HG03342 (cell line): ENCODE measurements around the gene PPP2R3B.

Experiments
- ATAC-seq: cut with Tn5 transposase; IDR thresholded peaks from one replicate; pipeline ENCODE4 v1.9.1; 2021; ENCODE audit warnings: mild to moderate bottlenecking, moderate library complexity; ENCODE audit not compliant: unreplicated experiment

PPP2R3B gene

DNA sequence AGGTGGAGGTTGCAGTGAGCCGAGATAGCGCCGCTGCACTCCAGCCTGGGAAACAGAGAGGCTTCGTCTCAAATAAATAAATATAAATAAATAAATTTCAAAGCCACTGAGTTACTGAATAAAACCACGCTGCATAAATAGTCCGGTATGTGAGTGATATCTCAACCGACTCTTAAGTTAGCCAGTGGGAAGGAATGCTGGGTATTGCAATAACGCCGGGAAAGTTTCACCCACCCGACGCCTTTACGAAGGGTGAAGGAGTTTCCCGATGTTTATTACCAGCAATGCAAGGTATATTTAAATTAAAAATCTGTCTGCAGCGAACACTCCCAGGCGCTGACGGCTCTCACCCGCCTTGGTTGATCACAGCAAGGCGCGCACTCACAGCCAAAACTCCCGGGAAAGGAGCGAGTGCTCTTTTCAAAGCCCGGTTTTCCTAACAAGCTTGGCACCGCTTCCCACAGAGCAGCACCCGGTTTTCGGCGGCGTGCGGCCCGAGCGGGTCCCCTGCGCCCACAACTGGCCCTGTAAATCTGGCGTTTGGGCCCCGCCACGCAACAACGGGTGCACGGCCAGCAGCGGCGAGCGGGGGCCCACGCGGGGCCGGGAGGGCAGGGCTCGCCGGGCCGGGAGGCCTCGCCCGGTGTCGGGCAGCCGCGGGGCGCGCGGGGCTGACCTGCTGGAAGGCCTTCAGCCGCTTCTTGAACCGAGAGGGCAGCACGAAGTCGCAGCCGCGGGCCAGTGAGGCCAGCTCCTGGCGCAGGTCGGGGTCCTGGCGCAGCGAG, 13.7 kb downstream of the PPP2R3B start:
- ATAC-seq: no peak

DNA sequence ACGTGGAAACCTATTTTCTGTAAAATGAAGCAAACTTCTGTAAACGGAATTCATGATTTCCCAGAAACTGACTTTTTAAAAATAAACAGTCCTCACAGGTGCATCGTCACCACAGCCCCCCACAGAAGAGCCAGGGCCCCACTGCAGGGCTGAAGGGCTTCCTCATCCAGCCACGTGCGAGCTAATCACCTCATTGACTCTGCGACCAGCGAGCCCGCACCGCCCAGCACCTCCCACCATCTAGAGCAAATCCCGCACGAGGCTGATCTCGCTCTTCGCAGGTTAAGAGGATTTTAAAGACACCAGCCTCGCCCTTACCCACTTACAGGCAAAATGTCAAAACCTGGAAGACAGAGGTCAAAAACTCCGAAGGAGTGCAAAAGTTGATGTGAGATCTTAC, 14.8 kb downstream of the PPP2R3B start:
- no peak for ATAC-seq

DNA sequence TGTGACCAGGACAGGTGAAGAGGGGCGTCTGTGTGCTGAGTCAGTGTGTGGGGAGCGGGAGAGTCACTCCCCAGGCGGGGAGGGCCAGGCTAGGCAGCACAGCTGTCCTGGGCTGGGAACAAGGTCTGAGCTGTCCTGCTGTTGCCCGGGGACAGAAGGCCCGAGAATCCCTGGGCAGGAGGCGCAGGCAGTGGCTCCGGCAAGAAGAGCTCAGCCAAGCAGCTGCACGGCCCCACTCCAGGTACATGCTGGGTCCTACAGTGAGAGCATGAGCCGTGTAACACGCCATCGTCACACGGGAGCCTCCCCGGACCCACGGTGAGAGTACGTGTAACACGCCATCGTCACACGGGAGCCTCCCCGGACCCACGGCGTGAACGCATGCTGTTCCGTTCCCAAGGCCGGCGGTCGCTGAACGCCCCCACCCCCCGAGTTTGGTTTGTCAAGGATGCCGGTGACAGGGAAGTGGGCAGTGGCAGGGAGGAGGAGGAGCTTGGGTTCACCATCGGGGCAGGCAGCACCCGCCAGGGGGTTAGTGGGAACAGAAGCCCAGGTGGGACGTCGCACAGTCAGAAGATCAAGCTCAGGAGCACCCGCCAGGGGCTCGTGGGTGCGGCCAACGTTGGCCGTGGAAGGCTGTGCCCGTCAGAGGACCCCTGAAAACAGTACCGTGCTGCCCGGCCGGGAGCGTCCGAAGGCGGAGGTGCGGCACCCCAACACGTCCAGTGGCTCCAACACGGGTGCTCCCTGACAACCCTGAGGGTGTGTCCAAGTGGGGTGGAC, 15.6 kb downstream of the PPP2R3B start:
- ATAC-seq: no peak

DNA sequence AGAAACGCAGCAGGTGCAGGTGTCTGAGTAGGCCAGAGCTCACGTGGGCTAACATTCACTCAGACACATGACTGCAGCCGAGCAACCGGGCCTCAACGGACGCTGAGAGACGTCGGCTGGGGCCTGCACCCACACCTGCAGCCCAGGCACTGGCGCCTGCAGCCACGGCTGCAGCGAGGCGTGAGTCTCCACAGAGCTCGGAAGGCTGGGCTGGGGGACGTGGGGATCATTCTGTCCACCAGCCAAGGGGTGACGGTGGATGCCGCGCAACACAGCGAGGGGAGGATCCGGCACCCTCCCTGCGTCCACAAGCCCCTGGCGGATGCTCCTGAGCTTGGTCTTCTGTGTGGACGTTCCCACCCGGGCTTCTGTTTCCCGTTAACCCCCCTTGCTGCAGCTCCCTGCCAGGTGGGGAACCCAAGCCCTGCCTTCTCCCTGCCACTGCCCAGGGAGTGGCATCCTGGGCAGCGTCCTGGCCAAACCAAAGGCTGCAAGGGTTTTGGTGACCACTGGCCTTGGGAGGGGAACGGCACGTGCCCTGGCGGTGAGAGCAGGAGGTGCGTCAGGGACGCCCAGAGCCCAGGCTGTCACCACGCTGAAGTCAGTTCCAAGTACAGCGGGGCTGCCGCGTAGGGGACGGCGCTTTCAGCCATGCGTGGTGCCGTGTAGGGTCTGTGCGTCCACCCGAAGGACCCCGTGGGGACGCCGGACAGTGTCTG, 16.3 kb downstream of the PPP2R3B start:
- no peak for ATAC-seq

DNA sequence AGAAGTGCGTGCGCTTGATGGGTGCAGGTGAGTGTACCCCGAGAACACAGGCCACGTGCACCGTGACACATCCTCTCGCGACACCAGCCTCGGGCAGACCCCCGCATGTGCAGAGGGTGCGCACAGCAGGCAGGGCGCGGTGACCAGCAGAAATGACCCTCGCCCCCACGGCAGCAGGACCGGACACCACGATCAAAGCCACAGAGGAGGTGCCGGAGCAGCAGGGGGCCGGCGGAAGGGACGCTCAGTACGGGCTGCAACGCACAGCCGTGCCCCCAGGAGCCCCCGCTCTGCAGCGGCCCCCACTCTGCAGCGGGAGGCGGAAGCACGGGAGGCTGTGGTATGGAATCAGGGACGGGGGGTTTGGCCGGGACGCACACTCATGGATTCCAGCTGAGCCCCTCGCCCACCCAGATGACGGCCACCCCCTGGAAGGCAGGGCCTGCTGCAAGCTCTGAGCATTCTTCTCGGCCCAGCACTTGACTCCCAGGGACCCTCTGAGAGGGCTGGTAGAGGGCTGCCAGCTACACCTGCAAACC, 17.1 kb downstream of the PPP2R3B start:
- no peak for ATAC-seq

DNA sequence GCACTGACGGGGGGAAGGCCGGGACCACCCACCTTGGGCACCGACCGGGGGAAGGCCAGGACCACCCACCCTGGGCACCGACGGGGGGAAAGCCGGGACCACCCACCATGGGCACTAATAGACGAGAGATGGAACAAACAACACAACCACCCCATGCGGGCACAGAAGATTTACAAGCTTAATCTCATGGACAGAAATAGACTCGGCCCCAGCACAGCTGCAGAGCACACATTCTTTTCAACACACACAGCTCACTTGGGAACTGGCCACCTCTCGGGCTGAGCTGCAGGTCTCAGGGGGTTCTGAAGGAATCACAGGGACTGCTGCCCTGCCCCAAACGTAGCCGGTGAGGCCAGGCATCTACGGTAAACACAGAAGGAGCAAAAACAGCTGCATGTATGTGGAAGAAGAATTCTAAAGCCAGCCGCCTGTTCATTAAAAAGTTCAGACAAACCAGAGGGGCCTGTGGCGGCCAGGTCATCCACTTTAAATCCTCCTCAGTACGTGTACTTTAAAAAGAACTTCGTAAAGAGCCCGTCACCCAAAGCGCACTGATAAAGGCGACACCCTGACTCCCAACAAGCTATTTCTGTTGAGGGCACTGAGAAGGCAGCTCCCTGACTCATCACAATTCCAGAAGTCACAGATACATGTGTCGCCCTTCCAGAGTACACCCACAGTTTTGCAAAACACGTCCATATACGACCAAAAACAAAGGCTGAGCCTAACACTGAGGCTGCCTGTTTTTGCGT, 17.7 kb downstream of the PPP2R3B start:
- ATAC-seq: no peak

DNA sequence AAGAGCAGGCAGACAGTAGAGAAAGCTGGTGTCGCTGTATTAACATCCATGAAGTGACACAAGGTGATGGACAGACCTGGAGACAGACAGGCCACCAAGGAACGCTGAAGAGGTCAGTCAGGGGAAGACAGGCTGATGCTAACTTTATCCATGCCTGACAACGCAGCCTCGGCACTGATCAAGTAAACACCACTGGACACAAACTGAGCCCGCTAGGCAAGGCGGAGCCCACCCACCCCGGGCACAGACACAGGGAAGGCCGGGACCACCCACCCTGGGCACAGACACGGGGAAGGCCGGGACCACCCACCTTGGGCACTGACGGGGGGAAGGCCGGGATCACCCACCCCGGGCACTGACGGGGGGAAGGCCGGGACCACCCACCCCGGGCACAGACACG, 18.8 kb downstream of the PPP2R3B start:
- ATAC-seq: no peak

DNA sequence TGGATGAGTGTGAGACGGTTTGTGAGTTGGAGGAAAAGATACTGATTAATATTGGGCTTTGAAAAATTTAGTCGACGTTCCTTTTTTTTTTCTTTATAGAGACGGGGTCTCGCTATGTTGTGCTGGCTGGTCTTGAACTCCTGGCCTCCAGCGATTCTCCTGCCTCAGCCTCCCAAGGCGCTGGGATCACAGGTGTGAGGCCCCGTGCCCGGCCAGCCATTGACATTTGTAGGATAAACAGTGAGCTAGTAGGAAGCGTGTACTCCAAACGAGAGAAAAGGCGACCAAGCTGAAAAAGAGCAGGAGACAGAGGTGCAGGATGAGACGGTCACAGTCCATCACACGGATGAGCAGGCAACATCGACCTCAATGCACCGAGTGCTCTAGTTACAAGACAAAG, 19.4 kb downstream of the PPP2R3B start:
- no peak for ATAC-seq

DNA sequence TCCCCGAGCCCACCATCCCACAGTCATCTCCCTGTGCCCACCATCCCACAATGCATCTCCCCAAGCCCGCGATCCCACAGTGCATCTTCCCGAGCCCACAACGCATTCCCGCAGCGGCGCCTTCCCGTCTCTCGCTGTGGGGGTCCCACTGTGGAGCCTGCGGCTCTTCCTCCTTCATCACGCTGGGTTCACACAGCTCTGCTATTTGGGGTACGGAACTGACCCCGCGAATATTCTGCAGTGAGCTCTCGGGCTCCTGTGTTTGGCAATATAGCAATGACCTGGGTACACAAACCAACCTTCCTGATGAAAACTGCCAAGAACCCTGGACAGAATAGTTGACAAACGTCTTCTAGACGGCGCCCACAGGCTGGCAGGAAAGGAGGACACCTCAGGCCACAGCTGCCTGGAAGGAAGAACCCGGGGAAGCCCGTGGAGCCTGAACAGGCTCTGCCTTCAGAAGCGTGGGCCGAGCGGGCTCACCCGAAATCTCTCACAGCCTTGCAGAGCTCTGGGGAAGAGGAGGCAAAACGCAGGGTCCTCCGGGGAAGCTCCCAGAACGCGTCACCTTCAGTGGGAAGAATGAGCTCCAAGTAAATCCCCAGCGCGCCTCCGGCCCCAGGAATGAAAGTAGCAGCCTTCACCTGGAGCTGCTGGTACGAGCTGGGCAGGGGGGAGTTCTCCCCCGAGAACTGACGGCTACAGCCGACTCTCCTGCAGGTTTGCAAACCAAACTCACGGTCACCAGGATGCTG, 22.9 kb downstream of the PPP2R3B start:
- no peak for ATAC-seq

DNA sequence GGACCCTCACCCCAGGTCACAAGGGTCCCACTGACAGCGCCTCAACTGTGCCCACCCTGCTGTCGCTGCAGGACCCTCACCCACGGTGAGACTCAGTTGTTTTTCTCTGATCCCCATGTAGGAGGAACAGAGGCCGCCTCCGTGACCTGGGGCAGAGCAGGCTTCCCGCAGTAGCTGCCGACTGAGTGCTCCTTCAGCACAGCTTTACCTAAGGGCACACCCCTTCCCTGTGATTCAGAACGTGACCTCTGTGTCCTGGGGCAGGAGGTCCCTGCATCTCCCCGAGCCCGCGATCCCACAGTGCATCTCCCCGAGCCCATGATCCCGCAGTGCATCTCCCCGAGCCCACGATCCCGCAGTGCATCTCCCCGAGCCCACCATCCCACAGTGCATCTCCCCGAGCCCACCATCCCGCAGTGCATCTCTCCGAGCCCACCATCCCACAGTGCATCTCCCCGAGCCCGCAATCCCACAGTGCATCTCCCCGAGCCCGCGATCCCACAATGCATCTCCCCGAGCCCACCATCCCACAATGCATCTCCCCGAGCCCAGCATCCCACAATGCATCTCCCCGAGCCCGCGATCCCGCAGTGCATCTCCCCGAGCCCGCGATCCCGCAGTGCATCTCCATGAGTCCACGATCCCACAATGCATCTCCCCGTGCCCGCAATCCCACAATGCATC, 23.6 kb downstream of the PPP2R3B start:
- no peak for ATAC-seq

DNA sequence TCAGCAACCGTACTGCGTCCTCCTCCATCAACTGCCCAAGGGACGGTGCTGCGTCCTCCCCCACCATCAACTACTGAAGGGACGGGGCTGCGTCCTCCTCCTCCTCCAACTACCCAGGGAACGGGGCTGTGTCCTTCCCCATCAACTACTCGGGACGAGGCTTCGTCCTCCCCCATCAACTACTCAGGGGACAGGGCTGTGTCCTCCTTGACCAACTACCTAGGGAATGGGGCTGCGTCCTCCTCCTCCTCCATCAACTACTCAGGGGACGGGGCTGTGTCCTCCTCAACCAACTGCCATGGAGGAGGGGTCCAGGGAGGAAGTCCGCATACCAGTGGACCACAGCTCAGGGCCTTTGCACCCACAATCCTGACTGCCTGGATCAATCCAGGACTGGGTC, 24.4 kb downstream of the PPP2R3B start:
- no peak for ATAC-seq

DNA sequence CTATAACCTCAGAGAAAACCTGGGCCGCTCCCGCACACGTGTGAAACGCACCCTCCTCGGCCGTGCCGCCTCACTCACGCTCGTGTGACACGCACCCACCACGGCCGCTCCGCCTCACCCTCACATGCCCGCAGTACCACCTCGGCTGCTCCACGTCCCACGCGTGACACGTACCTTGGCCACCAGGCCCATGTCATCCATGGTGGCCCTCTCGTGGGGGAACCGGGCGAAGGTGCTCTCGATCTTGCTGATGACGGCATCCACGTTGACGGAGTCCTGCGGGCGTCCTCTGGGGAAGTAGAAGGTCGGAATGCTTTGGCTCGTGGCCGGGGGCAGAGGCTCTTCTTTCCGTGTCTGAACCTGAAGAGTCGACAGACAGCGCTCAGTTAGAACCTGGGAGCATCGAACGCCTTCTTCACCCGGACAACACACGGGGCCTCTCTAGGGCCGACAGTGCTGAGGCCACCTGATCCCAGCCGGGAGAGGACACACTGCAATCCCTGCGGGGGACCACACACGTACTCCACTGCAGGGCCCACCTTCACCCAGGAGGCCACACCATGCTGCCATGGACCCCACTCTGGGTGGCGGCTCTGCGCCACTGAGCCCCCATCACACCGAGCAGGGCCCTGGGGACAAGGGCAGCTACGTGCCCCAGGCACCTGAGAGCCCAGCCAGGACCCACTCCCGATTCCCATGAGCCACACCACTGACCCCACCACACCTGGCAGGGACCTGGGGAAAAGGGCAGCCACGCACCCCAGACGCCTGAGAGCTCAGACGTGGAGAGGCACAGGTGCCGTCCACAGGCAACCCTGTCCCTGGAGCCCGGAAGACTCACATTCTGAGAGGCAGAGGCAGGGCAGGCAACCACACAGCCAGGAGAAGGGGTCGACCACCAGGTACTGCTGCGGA, 25.2 kb downstream of the PPP2R3B start:
- ATAC-seq: no peak

DNA sequence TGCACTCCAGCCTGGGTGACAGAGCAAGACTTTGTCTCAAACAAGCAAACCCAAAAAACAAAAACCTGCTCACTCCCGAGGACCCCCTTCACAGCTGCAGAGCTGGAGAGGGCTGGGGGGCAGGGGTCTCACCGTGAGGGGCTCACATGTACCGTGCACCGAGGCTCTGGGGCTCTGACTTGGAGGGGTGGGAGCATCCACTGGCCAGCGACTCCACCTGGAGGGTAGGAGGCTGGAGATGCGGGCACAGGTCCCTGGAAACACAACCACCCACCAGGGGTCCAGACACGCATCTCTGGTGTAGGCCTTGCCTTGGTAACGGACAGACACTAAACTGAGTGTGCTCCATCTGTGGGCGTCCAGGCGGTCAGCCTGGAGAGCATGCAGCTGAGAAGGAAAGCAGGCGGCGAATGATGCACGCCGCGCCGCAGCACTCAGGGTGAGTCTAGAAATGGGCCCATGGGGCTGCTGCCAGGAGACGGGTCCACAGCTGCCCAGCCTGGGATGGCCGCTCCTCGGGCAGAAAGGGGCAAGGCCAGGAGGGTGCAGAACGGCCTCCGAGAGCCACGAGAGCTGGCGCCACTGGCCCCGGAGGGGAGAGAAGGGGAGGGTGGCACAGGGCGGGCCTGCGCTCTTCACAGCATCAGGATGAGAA, 26.1 kb downstream of the PPP2R3B start:
- no peak for ATAC-seq

DNA sequence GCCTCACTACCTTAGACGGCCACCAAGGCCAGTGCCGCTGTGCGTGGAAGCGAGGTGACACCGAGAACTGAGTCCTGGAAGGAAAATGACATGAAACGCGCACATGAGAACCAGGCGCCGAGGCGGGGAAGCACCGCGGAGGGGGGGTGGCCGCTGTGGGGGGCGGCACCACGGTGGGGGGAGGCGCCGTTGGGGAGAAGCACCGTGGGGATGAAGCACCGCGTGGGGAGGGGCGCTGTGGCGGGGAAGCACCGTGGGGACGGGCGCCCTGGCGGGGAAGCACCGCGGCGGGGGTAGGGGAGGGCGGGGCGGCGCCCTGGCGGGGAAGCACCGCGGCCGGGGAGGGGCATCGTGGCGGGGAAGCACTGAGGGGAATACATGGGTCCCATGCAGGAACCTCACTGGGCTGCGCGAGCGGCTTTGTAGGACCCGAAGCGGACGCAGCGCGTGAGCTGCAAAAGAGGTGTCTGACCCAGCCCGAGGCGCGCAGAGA, 28.0 kb downstream of the PPP2R3B start:
- ATAC-seq: no peak

DNA sequence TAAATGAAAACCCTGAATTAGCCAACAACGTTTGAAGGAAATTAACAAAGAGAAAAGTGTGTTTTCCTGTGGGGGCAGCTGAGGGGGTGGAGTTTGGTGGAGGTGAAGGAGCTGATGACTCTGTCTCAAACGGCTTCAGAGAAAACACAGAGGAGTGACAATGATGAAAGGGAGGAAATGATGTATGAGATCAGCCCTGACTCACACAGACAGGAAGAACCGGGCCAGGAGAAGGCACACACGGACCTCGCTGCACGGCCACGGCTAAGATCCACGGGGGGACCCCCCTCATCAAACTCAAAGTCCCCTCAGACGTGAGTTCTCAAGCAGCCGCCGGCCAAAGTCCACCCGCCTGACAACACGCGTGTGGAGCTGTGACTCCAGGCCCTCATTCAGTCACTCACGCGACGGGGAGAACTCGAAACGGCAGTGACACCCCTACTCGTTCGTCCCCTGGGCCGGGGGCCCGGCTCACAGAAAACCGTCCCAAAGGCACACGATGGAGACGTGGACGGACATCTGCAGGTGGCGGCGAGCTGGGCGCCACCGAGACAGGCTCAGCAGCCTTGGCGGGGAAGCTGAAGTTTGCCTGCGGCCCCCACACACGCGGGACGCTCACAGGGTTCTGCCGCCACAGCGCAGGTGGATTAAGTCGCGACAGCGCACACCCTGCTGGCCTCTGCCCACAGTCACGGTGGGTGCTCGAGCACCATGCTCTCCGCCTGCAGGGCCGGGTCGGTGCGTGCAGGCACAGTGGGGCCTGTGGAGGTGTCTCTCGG, 28.8 kb downstream of the PPP2R3B start:
- ATAC-seq: no peak

DNA sequence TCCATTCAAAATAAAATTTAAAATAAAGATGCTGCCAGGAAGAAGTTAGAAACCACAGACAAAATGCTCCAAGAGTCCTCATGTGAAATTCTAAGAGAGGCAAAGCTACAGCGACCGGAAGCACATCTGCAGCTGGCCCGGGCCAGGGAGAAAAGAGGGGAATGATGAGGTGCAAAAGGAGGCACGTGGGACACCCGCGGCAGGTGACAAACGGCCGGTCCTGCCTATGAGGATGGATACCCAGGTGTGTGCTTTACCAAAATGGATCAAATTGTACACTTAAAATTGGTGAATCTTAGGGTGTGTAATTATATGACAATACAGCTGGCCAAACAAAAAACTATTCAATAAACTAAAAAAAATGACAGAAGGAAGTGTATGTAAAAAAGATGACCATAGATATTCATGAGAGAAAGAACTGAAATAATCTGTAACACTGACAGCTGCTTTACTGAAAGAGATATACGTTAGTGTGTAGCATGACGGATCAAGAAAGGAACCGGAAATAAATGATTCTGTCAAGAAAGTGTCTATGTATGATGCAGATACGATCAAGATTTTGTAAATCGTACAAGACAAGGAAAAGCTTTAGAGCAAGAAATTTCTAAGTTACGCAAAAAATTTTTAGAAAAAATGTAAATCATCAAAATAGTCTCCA, 29.5 kb downstream of the PPP2R3B start:
- ATAC-seq: no peak
